Parathyroid adenoma (tissue), 2 donors: ENCODE measurements around the gene SPATS2L.

Experiments
- H2AFZ ChIP-seq: fragments of 300-600 bp; sonication (generic); one replicate; pipeline ENCODE4 v1.7.0; 2017; ENCODE audit warnings: antibody characterized with exemption, mild to moderate bottlenecking
- H3K27ac ChIP-seq: fragments of 300-600 bp; sonication (generic); one replicate; pipeline ENCODE4 v1.7.0; 2017
- H3K27me3 ChIP-seq: fragments of 300-600 bp; sonication (generic); one replicate; pipeline ENCODE4 v1.7.0; 2017; ENCODE audit warnings: low read length; ENCODE audit not compliant: control insufficient read depth, insufficient read depth
- H3K36me3 ChIP-seq: fragments of 300-600 bp; sonication (generic); one replicate; pipeline ENCODE4 v1.7.0; 2017; ENCODE audit warnings: low read length; ENCODE audit not compliant: control insufficient read depth, insufficient read depth
- H3K4me1 ChIP-seq: fragments of 300-600 bp; sonication (generic); one replicate; pipeline ENCODE4 v1.7.0; 2017; ENCODE audit warnings: control low read depth
- H3K4me2 ChIP-seq: fragments of 300-600 bp; sonication (generic); one replicate; pipeline ENCODE4 v1.7.0; 2017; ENCODE audit warnings: low read length
- H3K4me3 ChIP-seq: fragments of 300-600 bp; sonication (generic); one replicate; pipeline ENCODE4 v1.7.0; 2017; ENCODE audit warnings: low read depth, low read length
- H3K79me2 ChIP-seq: fragments of 300-600 bp; sonication (generic); one replicate; pipeline ENCODE4 v1.7.0; 2017; ENCODE audit warnings: control low read depth
- H3K9ac ChIP-seq: fragments of 300-600 bp; sonication (generic); one replicate; pipeline ENCODE4 v1.7.0; 2017; ENCODE audit warnings: mild to moderate bottlenecking
- H3K9me3 ChIP-seq: fragments of 300-600 bp; sonication (generic); one replicate; pipeline ENCODE4 v1.7.0; 2017; ENCODE audit warnings: low read length; ENCODE audit not compliant: control insufficient read depth
- TF ChIP-seq, protein P1 (sequence below): fragments of 300-600 bp; sonication (generic); IDR thresholded peaks from one replicate; pipeline ENCODE4 v1.7.0; 2017; ENCODE audit warnings: antibody characterized with exemption, mild to moderate bottlenecking
- donor health status: primary hyperparathyroidism.

SPATS2L gene

DNA sequence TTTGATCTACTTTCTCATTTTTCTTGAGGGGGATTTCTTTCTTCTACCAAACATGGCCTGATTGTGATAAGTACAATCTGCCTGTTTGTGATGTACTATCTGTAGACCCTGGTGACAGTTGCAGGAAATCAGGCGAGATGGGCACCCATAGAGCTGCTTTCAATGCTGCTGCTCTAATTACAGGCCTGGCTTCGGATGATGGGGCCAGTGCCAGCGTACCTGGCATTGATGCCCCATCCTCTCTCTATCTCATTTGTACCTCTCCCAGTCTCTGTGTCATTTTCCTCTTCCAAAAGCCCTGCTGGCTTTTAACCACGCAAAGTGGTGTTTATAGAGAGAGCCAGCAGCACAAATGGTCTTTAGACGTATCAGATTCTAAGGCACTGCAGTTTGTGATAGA lies 133.5 kb downstream of the SPATS2L start:
- Histone ChIP-seq H3K36me3 (no peaks in the 10 kb centered on the region), H3K9me3 (no peaks in the 10 kb centered on the region), H3K27ac (no peak overlapping the region), H3K4me2 (no peak overlapping the region), H3K79me2 (no peaks in the 10 kb centered on the region), H3K27me3 (no peaks in the 10 kb centered on the region), H2AFZ (no peak overlapping the region), H3K4me3 (no peak overlapping the region), H3K9ac (no peak overlapping the region), H3K4me1 (no peaks in the 10 kb centered on the region)
- TF ChIP-seq, protein P1, sequence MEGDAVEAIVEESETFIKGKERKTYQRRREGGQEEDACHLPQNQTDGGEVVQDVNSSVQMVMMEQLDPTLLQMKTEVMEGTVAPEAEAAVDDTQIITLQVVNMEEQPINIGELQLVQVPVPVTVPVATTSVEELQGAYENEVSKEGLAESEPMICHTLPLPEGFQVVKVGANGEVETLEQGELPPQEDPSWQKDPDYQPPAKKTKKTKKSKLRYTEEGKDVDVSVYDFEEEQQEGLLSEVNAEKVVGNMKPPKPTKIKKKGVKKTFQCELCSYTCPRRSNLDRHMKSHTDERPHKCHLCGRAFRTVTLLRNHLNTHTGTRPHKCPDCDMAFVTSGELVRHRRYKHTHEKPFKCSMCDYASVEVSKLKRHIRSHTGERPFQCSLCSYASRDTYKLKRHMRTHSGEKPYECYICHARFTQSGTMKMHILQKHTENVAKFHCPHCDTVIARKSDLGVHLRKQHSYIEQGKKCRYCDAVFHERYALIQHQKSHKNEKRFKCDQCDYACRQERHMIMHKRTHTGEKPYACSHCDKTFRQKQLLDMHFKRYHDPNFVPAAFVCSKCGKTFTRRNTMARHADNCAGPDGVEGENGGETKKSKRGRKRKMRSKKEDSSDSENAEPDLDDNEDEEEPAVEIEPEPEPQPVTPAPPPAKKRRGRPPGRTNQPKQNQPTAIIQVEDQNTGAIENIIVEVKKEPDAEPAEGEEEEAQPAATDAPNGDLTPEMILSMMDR, result no peak

- Histone ChIP-seq H3K36me3 (no peaks in the 10 kb centered on the region), H2AFZ (no peak overlapping the region)
Measured at GRCh38 chr2:200442471-200442870, 136.0 kb downstream of the SPATS2L start.

GRCh38 chr2:200443376-200443775 lies 136.9 kb downstream of the SPATS2L start:
- H3K9me3 ChIP-seq, result no peaks in the 10 kb centered on the region
- no peak overlapping the region for H3K9ac ChIP-seq
- TF ChIP-seq, protein P1, result no peak
- H3K27ac ChIP-seq, result no peak overlapping the region
- H3K4me3 ChIP-seq, result no peak overlapping the region
- no peak overlapping the region for H2AFZ ChIP-seq
- H3K27me3 ChIP-seq, result no peaks in the 10 kb centered on the region
- H3K36me3 ChIP-seq, result no peaks in the 10 kb centered on the region
- H3K4me1 ChIP-seq, result no peaks in the 10 kb centered on the region
- no peaks in the 10 kb centered on the region for H3K79me2 ChIP-seq
- no peak overlapping the region for H3K4me2 ChIP-seq

More at GRCh38 chr2:200442471-200442870, 136.0 kb downstream of the SPATS2L start:
- Histone ChIP-seq H3K27me3 (no peaks in the 10 kb centered on the region), H3K4me2 (no peak overlapping the region), H3K4me3 (no peak overlapping the region), H3K79me2 (no peaks in the 10 kb centered on the region), H3K4me1 (no peaks in the 10 kb centered on the region), H3K27ac (no peak overlapping the region), H3K9ac (no peak overlapping the region), H3K9me3 (no peaks in the 10 kb centered on the region)
- TF ChIP-seq, protein P1, result no peak

DNA sequence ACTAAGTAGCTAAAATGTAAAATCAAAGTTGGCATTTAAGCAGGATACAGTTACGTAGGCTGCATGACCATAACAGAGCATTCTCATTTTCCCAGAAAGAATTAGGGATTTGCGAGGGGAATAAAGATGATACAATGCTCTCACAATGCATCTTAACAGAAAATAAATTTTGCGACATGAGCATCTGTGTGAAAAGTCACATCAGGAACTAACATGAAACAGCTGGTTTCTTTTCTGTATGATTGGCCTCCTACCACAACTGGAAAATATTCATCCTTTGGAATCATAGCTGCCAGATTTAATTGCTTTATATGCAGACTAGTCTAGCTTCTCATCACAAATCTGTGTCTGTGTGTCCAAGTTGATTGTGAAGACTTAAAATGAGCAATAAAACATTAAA lies 137.4 kb downstream of the SPATS2L start:
- Histone ChIP-seq H3K27me3 (no peaks in the 10 kb centered on the region), H3K79me2 (no peaks in the 10 kb centered on the region)

GRCh38 chr2:200444530-200444929 lies 138.0 kb downstream of the SPATS2L start:
- TF ChIP-seq, protein P1, result no peak
- H3K36me3 ChIP-seq, result no peaks in the 10 kb centered on the region

More for the DNA sequence above, 137.4 kb downstream of the SPATS2L start:
- Histone ChIP-seq H3K9me3 (no peaks in the 10 kb centered on the region), H2AFZ (no peak overlapping the region), H3K36me3 (no peaks in the 10 kb centered on the region), H3K4me1 (no peaks in the 10 kb centered on the region), H3K4me3 (no peak overlapping the region), H3K4me2 (no peak overlapping the region), H3K9ac (no peak overlapping the region), H3K27ac (no peak overlapping the region)
- TF ChIP-seq, protein P1, result no peak

More at GRCh38 chr2:200444530-200444929, 138.0 kb downstream of the SPATS2L start:
- no peak overlapping the region for H3K9ac ChIP-seq
- no peak overlapping the region for H3K4me2 ChIP-seq
- no peak overlapping the region for H3K4me3 ChIP-seq
- H2AFZ ChIP-seq, result no peak overlapping the region
- H3K27ac ChIP-seq, result no peak overlapping the region
- no peaks in the 10 kb centered on the region for H3K4me1 ChIP-seq
- no peaks in the 10 kb centered on the region for H3K9me3 ChIP-seq
- no peaks in the 10 kb centered on the region for H3K27me3 ChIP-seq
- no peaks in the 10 kb centered on the region for H3K79me2 ChIP-seq
